CD14-positive monocyte (primary cell): ENCODE data around the gene TDRKH. TPM values are rescaled to one million over a fixed set of nuclear protein-coding genes. Genes with fewer than 3 reads are reported as not detected.

ENCODE experiments used
- DNase-seq, 3 donors: peaks; one replicate each; pipeline ENCODE4 v3.0.0-alpha.2; 2011 to 2022
- H2AFZ ChIP-seq: 2 replicates; pipeline ENCODE4 v1.6.0; 2012; ENCODE audit warnings: mild to moderate bottlenecking, low read depth, low read length, inconsistent platforms; ENCODE audit not compliant: insufficient read depth, poor library complexity, severe bottlenecking
- H3K27ac ChIP-seq, 2 donors: 1 replicate in 1 of 2; 2 replicates in 1 of 2; pipeline ENCODE4 v1.5.1; 2012 to 2013; ENCODE audit warnings: low read length in 2 of 2, control low read depth in 1 of 2, inconsistent platforms in 1 of 2, low read depth in 1 of 2, mild to moderate bottlenecking in 1 of 2
- H3K27me3 ChIP-seq, 2 donors: one replicate each; pipeline versions ENCODE4 v1.6.0 to v1.6.1; 2011 to 2013; ENCODE audit warnings: low read length in 2 of 2; ENCODE audit not compliant: control insufficient read depth in 2 of 2, insufficient read depth in 2 of 2
- H3K36me3 ChIP-seq, 2 donors: replicated peaks in 1 of 2; 1 replicate in 1 of 2; 2 replicates in 1 of 2; pipeline versions ENCODE4 v1.5.1 to v1.6.1; 2012 to 2013; ENCODE audit warnings: low read length in 2 of 2, control low read depth in 1 of 2, inconsistent platforms in 1 of 2, mild to moderate bottlenecking in 1 of 2; ENCODE audit not compliant: insufficient read depth in 2 of 2, control insufficient read depth in 1 of 2
- H3K4me1 ChIP-seq, 2 donors: 1 replicate in 1 of 2; 2 replicates in 1 of 2; pipeline versions ENCODE4 v1.5.1 to v1.6.1; 2012 to 2013; ENCODE audit warnings: low read length in 2 of 2, control low read depth in 1 of 2, inconsistent platforms in 1 of 2, mild to moderate bottlenecking in 1 of 2, moderate library complexity in 1 of 2; ENCODE audit not compliant: insufficient read depth in 2 of 2, control insufficient read depth in 1 of 2
- H3K4me2 ChIP-seq: replicated peaks from 2 replicates; pipeline ENCODE3; 2012; ENCODE audit warnings: low read length, moderate library complexity, mild to moderate bottlenecking; ENCODE audit not compliant: poor library complexity, severe bottlenecking; ENCODE audit errors: extremely low read depth
- H3K4me3 ChIP-seq, 3 experiments: fragments of 200-600 bp in 1 of 3; sonication (generic) in 1 of 3; replicated peaks in 1 of 3; 1 replicate in 2 of 3; 2 replicates in 1 of 3; pipeline ENCODE4 v1.5.1; 2011 to 2013; ENCODE audit warnings: low read length in 3 of 3, mild to moderate bottlenecking in 3 of 3, control low read depth in 2 of 3, low read depth in 2 of 3, inconsistent platforms in 1 of 3, moderate library complexity in 1 of 3
- H3K79me2 ChIP-seq: 2 replicates; pipeline ENCODE4 v1.6.0; 2012; ENCODE audit warnings: mild to moderate bottlenecking, control low read depth, inconsistent platforms, low read length, moderate library complexity; ENCODE audit not compliant: insufficient read depth
- H3K9ac ChIP-seq: 2 replicates; pipeline ENCODE4 v1.6.0; 2017; ENCODE audit warnings: low read length, mild to moderate bottlenecking; ENCODE audit not compliant: insufficient read depth, poor library complexity, severe bottlenecking
- H3K9me3 ChIP-seq, 2 donors: replicated peaks in 1 of 2; 1 replicate in 1 of 2; 2 replicates in 1 of 2; pipeline versions ENCODE4 v1.5.1 to v1.6.1; 2012 to 2013; ENCODE audit warnings: low read length in 2 of 2, control low read depth in 1 of 2; ENCODE audit not compliant: control insufficient read depth in 1 of 2, insufficient read depth in 1 of 2
- H4K20me1 ChIP-seq: 2 replicates; pipeline ENCODE4 v1.6.0; 2012; ENCODE audit warnings: mild to moderate bottlenecking, low read length, control low read depth, moderate library complexity; ENCODE audit not compliant: insufficient read depth
- H3K27ac Mint-ChIP-seq, 7 donors: one replicate each; pipeline ENCODE4 v1.8.0; 2020; ENCODE audit warnings: mild to moderate bottlenecking in 7 of 7, mixed read lengths in 7 of 7, moderate library complexity in 6 of 7, inconsistent platforms in 2 of 7
- H3K27me3 Mint-ChIP-seq, 3 donors: one replicate each; pipeline ENCODE4 v1.8.0; 2021 to 2022; ENCODE audit warnings: low read depth in 3 of 3, mild to moderate bottlenecking in 3 of 3, mixed read lengths in 3 of 3, moderate library complexity in 3 of 3, inconsistent platforms in 1 of 3
- H3K36me3 Mint-ChIP-seq, 2 donors: one replicate each; pipeline ENCODE4 v1.8.0; 2020; ENCODE audit warnings: mixed read lengths in 2 of 2, inconsistent platforms in 1 of 2, mild to moderate bottlenecking in 1 of 2
- H3K4me1 Mint-ChIP-seq: one replicate; pipeline ENCODE4 v1.8.0; 2020; ENCODE audit warnings: mild to moderate bottlenecking, mixed read lengths
- H3K4me3 Mint-ChIP-seq, 2 donors: one replicate each; pipeline ENCODE4 v1.8.0; 2020; ENCODE audit warnings: mild to moderate bottlenecking in 2 of 2, mixed read lengths in 2 of 2, moderate library complexity in 1 of 2
- H3K9me3 Mint-ChIP-seq, 7 donors: one replicate each; pipeline ENCODE4 v1.8.0; 2020 to 2022; ENCODE audit warnings: mixed read lengths in 7 of 7, mild to moderate bottlenecking in 6 of 7, moderate library complexity in 6 of 7, inconsistent platforms in 2 of 7
- CTCF ChIP-seq: fragments of 200-600 bp; IDR thresholded peaks from one replicate; pipeline ENCODE4 v1.8.0; 2022; ENCODE audit warnings: antibody characterized with exemption, mild to moderate bottlenecking
- WGBS: methylation state at CpG from one replicate; pipeline ENCODE4 v1.1.5; 2013; ENCODE audit warnings: missing lambda C conversion rate; ENCODE audit not compliant: insufficient coverage; 5-methylcytosine and 5-hydroxymethylcytosine counted together
- intact Hi-C, 2 donors: fragments of 100-400 bp; cut with micrococcal nuclease; formaldehyde crosslinking; loops; one replicate each; pipeline versions ENCODE4 v1.15.0 to v1.15.1; 2023
- polyA plus RNA-seq, 3 donors: library from polyadenylated mRNA; depleted of rRNA in 1 of 3; unstranded in 2 of 3; stranded (reverse) in 1 of 3; fragments of 300-500 nt in 2 of 3; fragments of >200 nt in 1 of 3; fragmentation: Illumina TruSeq in 2 of 3; gene quantifications; 1 replicate in 2 of 3; 2 replicates in 1 of 3; pipeline ENCODE4 v1.2.3, GENCODE V29; 2012 to 2021

TDRKH gene
- polyA plus RNA-seq, 3 donors, result 0.72 to 1.6 (median 1.1) TPM

DNA sequence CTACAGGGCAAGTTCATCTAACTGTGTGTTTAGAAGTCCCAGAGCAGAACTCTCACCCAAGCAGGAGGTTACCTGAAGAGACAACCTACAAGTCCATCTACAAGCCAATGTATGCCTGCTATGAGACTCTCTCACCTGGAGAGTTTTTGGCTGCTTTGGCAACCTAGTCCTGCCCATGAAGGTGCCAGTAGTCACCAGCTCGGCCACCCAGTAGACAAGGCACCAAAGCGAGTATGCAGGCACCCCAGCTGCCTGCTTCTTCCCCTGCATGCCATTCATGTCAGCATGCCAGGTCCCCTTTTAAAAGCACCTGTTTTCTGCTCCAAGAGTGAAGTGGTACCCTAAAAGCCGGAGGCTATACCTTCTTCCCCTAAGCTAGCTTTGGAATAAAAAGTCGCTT lies 48.8 kb downstream of the TDRKH start:
- intact Hi-C loops, result no loop called here
- no peaks in the 10 kb centered on the region for H4K20me1 ChIP-seq

DNA sequence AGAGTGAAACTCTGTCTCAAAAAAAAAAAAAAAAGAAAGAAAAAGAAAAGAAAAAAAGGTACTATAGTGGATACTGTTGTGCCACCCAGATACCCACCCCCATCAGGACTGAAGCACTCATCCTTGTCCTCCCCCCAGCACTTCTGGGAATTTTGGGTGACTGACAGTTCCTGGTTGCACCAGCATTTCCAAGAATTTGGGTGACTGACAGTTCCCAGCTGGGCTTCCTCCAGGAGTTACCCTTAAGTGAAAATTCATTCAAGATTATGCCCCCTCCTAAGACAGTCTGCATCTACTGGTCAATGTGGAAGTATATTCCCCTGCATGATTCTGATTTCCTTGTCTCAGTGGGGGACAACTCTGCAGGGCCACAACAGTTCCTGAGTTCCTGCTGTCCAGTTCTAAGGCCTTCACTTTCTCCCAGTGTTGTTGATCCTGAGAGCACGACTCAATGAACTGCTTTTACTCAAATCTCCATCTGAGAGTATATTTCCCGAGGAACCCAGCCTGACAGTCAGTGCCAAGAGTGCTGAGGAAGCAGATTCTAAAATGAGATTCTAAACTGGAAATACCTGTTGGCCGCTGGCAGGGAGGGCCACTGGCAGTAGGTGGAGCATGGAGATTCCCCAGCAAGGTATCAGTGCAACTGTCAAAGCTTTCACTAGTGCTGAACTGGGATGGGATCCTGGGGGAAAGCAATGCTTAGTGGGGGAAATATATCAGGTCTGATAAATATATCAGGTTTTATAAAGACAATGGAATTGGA lies 50.5 kb downstream of the TDRKH start:
- H3K27ac ChIP-seq, result no peak overlapping the region
- Mint-ChIP-seq H3K9me3 (peaks cover 8 to 27% (median 25%) of the 10 kb centered on the region in 7 donors), H3K36me3 (peaks cover 0 to 5% of the 10 kb centered on the region in 2 donors), H3K27ac (no peak overlapping the region), H3K4me1 (peaks cover 5% of the 10 kb centered on the region), H3K4me3 (no peak overlapping the region), H3K27me3 (peaks cover 15 to 22% (median 16%) of the 10 kb centered on the region in 3 donors)
- no peak overlapping the region for H3K9ac ChIP-seq
- no peaks in the 10 kb centered on the region for H4K20me1 ChIP-seq
- TF ChIP-seq CTCF, result no peak
- H3K4me1 ChIP-seq, result no peaks in the 10 kb centered on the region
- H3K4me3 ChIP-seq, result no peak overlapping the region
- peaks cover 9 to 15% of the 10 kb centered on the region in 2 donors for H3K9me3 ChIP-seq
- intact Hi-C loops, result loop anchor here in 1 of 2 donors (5.0 kb wide), 1 partner anchor 292 kb away; no protein-coding TSS in a partner anchor
- H2AFZ ChIP-seq, result no peak overlapping the region
- no peak overlapping the region for H3K4me2 ChIP-seq
- H3K36me3 ChIP-seq, result no peaks in the 10 kb centered on the region
- H3K27me3 ChIP-seq, result peaks cover 4 to 10% of the 10 kb centered on the region in 2 donors
- DNase-seq, result no peak
- no peaks in the 10 kb centered on the region for H3K79me2 ChIP-seq
- WGBS, result 68% methylated on average over 3 of the region's 3 CpGs

More for the DNA sequence above, 48.8 kb downstream of the TDRKH start:
- Histone ChIP-seq H2AFZ (no peak overlapping the region), H3K36me3 (no peaks in the 10 kb centered on the region), H3K4me2 (no peak overlapping the region), H3K4me1 (no peaks in the 10 kb centered on the region), H3K79me2 (no peaks in the 10 kb centered on the region), H3K27ac (no peak overlapping the region), H3K4me3 (no peak overlapping the region), H3K9ac (no peak overlapping the region), H3K27me3 (peaks cover 10 to 26% of the 10 kb centered on the region in 2 donors), H3K9me3 (peaks cover 9 to 15% of the 10 kb centered on the region in 2 donors)
- H3K4me3 Mint-ChIP-seq, result no peak overlapping the region
- 83% methylated on average over 3 of the region's 4 CpGs for WGBS
- H3K36me3 Mint-ChIP-seq, result peaks cover 0 to 5% of the 10 kb centered on the region in 2 donors
- no peak for DNase-seq
- H3K9me3 Mint-ChIP-seq, result peaks cover 8 to 25% (median 24%) of the 10 kb centered on the region in 7 donors
- H3K4me1 Mint-ChIP-seq, result no peaks in the 10 kb centered on the region
- no peak for TF ChIP-seq CTCF
- H3K27me3 Mint-ChIP-seq, result peaks cover 27 to 32% (median 30%) of the 10 kb centered on the region in 3 donors
- H3K27ac Mint-ChIP-seq, result no peak overlapping the region
